Measurements from ENCODE around the gene UBE2E2.

Gene UBE2E2

DNA sequence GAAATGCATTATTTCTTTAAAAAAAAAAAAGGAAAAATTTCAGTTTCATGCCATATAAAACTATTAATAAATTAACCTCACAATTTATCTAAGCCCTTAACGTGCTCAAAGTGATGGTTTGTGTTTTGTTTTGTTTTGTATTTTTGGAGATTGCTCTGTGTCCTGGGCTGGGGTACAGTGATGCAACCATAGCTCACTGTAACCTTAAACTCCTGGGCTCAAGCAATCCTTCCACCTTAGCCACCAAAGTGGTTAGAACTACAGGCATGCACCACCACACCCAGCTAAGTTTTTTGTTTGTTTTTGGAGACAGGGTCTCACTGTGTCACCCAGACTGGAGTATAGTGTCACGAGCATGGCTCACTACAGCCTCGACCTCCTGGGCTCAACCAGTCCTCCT is 180.7 kb downstream of the UBE2E2 start:
- H3K36me3 ChIP-seq (ENCODE audit: insufficient read depth, low read length) = no peaks in the 10 kb centered on the region
- no peak for DNase-seq
- H3K79me2 ChIP-seq (ENCODE audit: insufficient read depth, low read length) = no peaks in the 10 kb centered on the region
- no peak for ATAC-seq (ENCODE audit: insufficient read depth, low read depth)
- no peak overlapping the region for H3K9ac ChIP-seq (ENCODE audit: low read depth, low read length)
- no peak overlapping the region for H2AFZ ChIP-seq (ENCODE audit: low read depth, low read length)
- no peaks in the 10 kb centered on the region for H3K9me3 ChIP-seq (ENCODE audit: insufficient read depth, low read length, severe bottlenecking)
- H3K4me2 ChIP-seq (ENCODE audit: insufficient read depth, low read length) = no peak overlapping the region
- H3K4me1 ChIP-seq (ENCODE audit: insufficient read depth, low read length) = no peaks in the 10 kb centered on the region
- no peak for TF ChIP-seq EZH2 (IDR thresholded peaks at IDR 0.05; ENCODE audit: borderline replicate concordance, low read depth, low read length, severe bottlenecking)
- TF ChIP-seq CTCF (IDR thresholded peaks at IDR 0.05; ENCODE audit: borderline replicate concordance, extremely low read depth, low read length, poor library complexity, severe bottlenecking) = no peak
- H3K27me3 ChIP-seq (ENCODE audit: insufficient read depth, low read length, poor library complexity) = no peaks in the 10 kb centered on the region
- H3K27ac ChIP-seq (ENCODE audit: low read length) = no peak overlapping the region
- no peak overlapping the region for H3K4me3 ChIP-seq (ENCODE audit: low read depth in 1 of 2, low read length in 2 of 2)
- H4K20me1 ChIP-seq (ENCODE audit: insufficient read depth, low read length) = no peaks in the 10 kb centered on the region

GRCh38 chr3:23385327-23385726 is 182.2 kb downstream of the UBE2E2 start:
- H3K4me1 ChIP-seq (ENCODE audit: insufficient read depth, low read length) = no peaks in the 10 kb centered on the region
- H3K79me2 ChIP-seq (ENCODE audit: insufficient read depth, low read length) = no peaks in the 10 kb centered on the region
- H3K9ac ChIP-seq (ENCODE audit: low read depth, low read length) = no peak overlapping the region
- no peak for ATAC-seq (ENCODE audit: insufficient read depth, low read depth)
- no peaks in the 10 kb centered on the region for H3K27me3 ChIP-seq (ENCODE audit: insufficient read depth, low read length, poor library complexity)
- no peak overlapping the region for H3K4me3 ChIP-seq (ENCODE audit: low read depth in 1 of 2, low read length in 2 of 2)
- no peaks in the 10 kb centered on the region for H3K9me3 ChIP-seq (ENCODE audit: insufficient read depth, low read length, severe bottlenecking)
- no peak for DNase-seq
- TF ChIP-seq CTCF (IDR thresholded peaks at IDR 0.05; ENCODE audit: borderline replicate concordance, extremely low read depth, low read length, poor library complexity, severe bottlenecking) (no peak), EZH2 (IDR thresholded peaks at IDR 0.05; ENCODE audit: borderline replicate concordance, low read depth, low read length, severe bottlenecking) (no peak)
- no peak overlapping the region for H2AFZ ChIP-seq (ENCODE audit: low read depth, low read length)
- no peak overlapping the region for H3K4me2 ChIP-seq (ENCODE audit: insufficient read depth, low read length)
- H4K20me1 ChIP-seq (ENCODE audit: insufficient read depth, low read length) = no peaks in the 10 kb centered on the region
- H3K27ac ChIP-seq (ENCODE audit: low read length) = no peak overlapping the region
- no peaks in the 10 kb centered on the region for H3K36me3 ChIP-seq (ENCODE audit: insufficient read depth, low read length)

DNA sequence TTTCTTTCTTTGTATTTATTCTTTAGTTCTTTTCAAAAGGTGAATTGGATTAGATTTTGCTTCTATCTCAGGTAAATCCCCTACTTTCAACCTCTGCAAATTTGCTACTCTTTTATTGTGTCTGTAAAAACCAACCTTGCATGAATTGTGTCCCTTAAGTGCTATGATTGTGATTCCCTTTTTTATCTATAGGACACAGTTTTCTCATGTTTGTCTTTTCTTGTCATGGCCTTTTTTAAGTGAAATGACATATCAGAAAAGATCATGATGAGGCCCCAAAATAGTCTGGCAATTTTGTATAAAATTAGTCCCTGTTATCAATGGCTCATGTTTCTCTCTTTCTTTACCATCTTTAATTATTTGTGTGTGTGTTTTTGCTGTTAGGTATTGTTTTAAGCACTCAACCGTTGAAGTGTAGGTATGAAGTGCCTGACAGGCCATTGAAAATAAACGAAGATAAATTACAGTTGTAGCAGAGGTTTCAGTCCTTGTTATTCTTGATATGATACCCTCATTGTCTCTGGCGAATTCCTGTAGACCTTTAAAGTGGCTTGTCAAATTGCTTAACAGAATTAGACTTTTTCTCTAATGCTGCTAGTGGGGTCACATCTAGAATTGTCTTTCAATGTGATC is 184.3 kb downstream of the UBE2E2 start:
- no peaks in the 10 kb centered on the region for H3K36me3 ChIP-seq (ENCODE audit: insufficient read depth, low read length)
- H3K9ac ChIP-seq (ENCODE audit: low read depth, low read length) = no peak overlapping the region
- no peak for TF ChIP-seq EZH2 (IDR thresholded peaks at IDR 0.05; ENCODE audit: borderline replicate concordance, low read depth, low read length, severe bottlenecking)
- no peak for TF ChIP-seq CTCF (IDR thresholded peaks at IDR 0.05; ENCODE audit: borderline replicate concordance, extremely low read depth, low read length, poor library complexity, severe bottlenecking)
- no peak for ATAC-seq (ENCODE audit: insufficient read depth, low read depth)
- no peaks in the 10 kb centered on the region for H3K79me2 ChIP-seq (ENCODE audit: insufficient read depth, low read length)
- no peak overlapping the region for H3K27ac ChIP-seq (ENCODE audit: low read length)
- DNase-seq = no peak
- H3K4me1 ChIP-seq (ENCODE audit: insufficient read depth, low read length) = no peaks in the 10 kb centered on the region
- H4K20me1 ChIP-seq (ENCODE audit: insufficient read depth, low read length) = no peaks in the 10 kb centered on the region
- no peak overlapping the region for H3K4me2 ChIP-seq (ENCODE audit: insufficient read depth, low read length)
- H3K4me3 ChIP-seq (ENCODE audit: low read depth in 1 of 2, low read length in 2 of 2) = no peak overlapping the region
- no peak overlapping the region for H2AFZ ChIP-seq (ENCODE audit: low read depth, low read length)
- H3K27me3 ChIP-seq (ENCODE audit: insufficient read depth, low read length, poor library complexity) = no peaks in the 10 kb centered on the region
- H3K9me3 ChIP-seq (ENCODE audit: insufficient read depth, low read length, severe bottlenecking) = no peaks in the 10 kb centered on the region
